Measurements from ENCODE around the gene ENTPD1.
"Not testable (repeated sequence)": the region's sequence is repeated elsewhere in the genome, so short reads cannot be mapped to it uniquely, and the experiment has no call there.

Gene ENTPD1

GRCh38 chr10:95798096-95798855 lies 42.3 kb downstream of the ENTPD1 start:
- no peak for DNase-seq

DNA sequence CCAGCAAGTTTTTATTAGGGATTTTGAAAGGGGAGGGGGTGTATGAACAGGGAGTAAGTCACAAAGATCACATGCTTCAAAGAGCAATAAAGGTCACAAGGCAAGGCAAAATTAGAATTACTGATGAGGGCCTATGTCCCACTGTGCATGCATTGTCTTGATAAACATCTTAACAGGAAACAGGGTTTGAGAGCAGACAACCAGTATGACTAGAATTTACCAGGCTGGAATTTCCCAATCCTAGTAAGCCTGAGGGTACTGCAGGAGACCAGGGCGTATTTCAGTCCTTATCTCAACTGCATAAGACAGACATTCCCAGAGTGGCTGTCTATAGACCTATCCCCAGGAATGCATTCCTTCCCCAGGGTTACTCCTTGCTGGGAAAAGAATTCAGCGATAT lies 44.3 kb downstream of the ENTPD1 start:
- DNase-seq: not testable (repeated sequence)

DNA sequence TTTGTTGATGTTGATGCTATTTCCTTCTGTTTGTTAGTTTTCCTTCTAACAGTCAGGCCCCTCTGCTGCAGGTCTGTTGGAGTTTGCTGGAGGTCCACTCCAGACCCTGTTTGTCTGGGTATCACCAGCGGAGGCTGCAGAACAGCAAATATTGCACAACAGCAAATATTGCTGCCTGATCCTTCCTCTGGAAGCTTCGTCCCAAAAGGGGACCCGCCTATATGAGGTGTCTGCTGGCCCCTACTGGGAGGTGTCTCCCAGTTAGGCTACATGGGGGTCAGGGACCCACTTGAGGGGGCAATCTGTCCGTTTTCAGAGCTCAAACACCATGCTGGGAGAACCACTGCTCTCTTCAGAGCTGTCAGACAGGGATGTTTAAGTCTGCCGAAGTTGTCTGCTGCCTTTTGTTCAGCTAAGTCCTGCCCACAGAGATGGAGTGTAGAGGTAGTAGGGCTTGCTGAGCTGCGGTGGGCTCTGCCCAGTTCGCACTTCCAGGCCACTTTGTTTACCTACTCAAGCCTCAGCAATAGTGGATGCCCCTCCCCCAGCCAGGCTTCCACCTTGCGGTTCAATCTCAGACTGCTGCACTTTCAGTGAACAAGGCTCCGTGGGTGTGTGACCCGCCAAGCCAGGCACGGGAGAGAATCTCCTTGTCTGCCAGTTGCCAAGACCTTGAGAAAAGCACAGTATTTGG lies 50.9 kb downstream of the ENTPD1 start:
- DNase-seq: not testable (repeated sequence)

DNA sequence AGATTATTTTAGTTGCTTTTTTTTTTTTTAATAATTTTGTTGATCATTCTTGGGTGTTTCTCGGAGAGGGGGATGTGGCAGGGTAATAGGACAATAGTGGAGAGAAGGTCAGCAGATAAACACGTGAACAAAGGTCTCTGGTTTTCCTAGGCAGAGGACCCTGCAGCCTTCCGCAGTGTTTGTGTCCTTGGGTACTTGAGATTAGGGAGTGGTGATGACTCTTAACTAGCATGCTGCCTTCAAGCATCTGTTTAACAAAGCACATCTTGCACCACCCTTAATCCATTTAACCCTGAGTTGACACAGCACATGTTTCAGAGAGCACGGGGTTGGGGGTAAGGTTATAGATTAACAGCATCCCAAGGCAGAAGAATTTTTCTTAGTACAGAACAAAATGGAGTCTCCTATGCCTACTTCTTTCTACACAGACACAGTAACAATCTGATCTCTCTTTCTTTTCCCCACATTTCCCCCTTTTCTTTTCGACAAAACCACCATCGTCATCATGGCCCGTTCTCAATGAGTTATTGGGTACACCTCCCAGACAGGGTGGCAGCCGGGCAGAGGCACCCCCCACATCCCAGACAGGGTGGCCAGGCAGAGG lies 52.8 kb downstream of the ENTPD1 start:
- not testable (repeated sequence) for DNase-seq

DNA sequence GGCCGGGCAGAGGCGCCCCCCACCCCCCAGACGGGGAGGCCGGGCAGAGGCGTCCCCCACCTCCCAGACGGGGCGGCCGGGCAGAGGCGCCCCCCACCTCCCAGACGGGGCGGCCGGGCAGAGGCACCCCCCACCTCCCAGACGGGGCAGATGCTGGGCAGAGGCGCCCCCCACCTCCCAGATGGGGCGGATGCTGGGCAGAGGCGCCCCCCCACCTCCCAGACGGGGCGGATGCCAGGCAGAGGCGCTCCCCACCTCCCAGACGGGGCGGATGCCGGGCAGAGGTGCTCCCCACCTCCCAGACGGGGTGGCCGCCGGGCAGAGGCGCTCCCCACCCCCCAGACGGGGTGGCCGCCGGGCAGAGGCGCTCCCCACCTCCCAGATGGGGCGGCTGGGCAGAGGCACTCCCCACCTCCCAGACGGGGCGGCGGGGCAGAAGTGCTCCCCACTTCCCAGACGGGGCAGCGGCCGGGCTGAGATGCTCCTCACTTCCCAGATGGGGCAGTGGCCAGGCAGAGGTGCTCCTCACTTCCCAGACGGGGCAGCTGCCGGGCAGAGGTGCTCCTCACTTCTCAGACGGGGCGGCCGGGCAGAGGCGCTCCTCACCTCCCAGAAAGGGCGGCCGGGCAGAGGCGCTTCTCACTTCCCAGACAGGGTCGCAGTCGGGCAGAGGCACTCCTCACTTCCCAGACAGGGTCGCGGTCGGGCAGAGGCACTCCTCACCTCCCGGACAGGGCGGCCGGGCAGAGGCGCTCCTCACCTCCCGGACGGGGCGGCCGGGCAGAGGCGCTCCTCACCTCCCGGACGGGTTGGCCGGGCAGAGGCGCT lies 53.6 kb downstream of the ENTPD1 start:
- DNase-seq: no peak

DNA sequence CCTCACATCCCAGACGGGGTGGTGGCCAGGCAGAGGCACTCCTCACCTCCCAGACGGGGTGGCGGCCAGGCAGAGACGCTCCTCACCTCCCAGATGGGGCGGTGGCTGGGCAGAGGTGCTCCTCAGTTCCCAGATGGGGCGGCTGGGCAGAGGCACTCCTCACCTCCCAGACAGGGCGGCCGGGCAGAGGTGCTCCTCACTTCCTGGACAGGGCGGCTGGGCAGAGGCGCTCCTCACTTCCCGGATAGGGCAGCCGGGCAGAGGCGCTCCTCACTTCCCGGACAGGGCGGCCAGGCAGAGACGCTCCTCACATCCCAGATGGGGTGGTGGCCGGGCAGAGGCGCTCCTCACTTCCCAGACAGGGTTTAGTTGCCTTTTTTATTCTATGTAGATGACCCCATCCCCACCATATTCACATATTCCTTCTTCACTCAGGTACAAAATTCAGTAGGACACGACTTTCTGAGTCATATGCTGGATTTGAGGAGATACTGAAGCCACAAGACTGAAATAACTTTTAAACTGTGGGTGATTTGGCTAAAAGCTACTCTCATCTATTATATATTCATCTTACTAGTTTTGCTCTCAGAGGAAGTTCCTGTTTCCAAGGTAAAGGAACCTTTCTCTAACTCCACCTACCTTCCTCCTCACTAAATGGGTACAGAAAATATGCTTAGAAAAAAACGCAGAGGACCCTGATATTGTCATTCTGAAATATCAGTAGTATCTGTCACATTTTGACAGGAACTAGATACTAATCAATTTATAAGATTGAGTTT lies 54.4 kb downstream of the ENTPD1 start:
- no peak for DNase-seq

DNA sequence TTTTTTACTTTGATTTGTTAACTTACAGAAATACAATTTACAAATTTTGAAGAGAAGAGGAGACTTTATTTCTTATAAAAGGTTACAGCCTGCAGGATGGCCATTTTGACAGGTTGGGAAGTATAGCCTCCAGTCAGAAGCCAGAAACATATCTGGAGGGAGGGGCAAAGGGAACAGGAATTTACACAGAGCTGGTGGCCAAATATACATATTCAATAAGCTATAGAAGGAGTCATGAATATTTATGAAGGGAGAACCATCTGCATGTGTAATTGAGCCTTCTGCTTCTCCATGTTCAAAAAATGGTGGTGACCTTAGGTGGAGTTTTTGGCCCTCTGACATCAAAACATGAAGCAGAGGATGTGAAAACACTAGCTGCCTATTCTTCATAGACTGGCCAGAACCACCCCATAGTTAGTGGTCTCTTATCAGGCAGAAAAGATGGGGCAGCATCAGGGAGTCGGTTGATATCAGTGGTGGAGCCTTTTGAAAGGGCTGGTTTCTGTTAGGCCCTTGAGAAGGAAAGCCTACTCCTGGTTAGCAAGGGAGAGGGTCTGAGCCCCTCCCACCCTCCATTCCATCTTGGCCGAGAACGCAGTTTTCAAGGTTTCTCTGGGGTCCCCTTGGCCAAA lies 57.2 kb downstream of the ENTPD1 start:
- no peak for DNase-seq

- DNase-seq: no peak
Observed at GRCh38 chr10:95814011-95814727, 58.2 kb downstream of the ENTPD1 start.

- no peak for DNase-seq
Observed at GRCh38 chr10:95815133-95815532, 59.2 kb downstream of the ENTPD1 start.

DNA sequence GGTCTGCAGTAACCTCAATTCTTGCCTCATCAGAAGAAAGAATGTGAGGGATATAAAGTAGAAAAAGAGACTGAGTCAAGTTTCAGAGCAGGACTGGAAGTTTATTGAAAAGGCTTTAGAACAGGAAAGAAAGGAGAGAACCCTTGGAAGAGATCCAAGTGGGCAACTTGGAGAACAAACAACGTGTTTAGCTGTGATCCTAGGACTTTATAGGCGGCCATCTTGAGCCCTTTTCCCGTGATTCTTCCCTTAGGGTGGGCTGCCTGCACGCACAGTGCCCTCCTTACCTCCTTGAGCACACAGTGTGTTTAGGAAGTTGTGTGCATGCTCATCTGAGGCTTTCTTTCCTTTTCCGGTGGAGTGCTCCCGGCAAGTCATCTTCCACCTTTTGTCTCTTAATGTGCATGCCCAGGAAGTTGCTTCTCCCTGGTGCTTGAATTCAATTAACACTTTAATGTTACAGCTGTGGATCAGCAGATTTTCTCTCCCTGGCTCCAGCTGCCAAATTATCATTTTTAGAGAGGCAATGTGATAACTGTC lies 59.8 kb downstream of the ENTPD1 start:
- no peak for DNase-seq

DNA sequence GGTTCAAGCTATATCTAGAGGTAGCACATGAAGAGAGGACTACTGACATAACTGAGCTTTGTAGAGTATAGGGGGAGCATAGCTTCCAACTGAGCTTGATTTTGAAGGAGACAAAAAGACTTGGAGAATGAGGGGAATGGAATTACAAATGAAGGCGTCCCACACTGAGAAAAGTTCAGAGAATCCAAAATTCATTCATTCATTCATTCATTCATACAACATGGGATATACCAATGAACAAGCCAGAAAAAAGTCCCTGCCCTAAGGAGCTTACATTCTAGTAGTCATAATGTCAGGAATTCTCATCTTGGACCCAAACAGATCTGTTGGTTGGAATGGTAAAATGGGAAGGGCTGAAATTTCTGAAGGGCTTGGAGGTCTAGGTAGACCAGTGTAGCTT lies 62.0 kb downstream of the ENTPD1 start:
- DNase-seq: no peak

DNA sequence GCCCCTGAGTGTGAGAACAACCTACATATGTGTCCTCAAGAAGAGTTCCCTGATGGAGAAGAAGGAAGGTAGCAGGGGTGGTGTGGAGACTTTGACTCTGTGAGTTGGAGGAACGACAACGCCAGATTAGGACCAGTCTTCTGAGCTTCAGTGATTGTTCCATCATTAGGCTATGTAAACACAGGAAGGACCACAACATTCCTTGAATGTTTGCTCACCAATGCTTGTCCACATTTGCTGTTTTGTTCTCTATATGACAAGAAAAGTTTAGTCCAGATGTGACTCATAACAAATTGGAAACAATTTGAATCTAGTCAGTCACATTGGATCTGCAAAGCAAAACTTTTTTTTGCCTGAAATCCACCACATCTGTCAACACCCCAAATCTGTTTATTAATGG lies 62.7 kb downstream of the ENTPD1 start:
- DNase-seq: no peak

DNA sequence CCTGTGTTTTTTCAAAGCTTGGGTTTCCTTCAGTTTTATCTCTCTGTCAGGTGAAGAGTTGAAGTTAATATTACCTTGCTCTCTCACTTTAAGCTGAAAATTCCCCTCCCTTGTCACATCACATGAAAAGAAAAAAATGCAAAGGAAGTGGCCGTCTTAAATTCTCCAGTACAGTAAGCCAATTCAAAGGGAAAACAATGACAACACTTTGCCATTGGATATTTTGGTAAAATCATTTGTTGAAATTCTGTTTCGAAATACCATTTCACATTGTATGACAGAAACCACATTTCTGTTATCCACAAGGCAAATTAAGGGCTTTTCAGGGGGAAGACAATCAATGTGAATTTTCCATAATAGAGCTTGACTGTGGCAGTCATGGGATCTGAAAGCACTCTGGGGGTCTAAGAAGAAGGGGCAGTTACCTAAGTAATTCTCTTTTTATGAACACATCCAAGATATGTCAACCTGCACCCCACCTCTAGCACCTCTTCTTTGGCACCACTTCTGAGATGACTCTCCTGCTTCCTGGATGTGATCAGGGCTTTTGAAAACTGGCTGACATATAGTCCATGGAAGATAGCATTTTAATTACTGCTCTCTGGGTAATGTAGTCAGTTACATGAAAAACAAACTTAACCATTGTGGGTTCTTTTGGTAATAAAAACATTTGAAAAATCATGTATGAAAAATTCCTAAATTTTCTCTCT lies 63.8 kb downstream of the ENTPD1 start:
- DNase-seq: no peak

- no peak for DNase-seq
Observed at GRCh38 chr10:95820363-95820762, 64.4 kb downstream of the ENTPD1 start.

DNA sequence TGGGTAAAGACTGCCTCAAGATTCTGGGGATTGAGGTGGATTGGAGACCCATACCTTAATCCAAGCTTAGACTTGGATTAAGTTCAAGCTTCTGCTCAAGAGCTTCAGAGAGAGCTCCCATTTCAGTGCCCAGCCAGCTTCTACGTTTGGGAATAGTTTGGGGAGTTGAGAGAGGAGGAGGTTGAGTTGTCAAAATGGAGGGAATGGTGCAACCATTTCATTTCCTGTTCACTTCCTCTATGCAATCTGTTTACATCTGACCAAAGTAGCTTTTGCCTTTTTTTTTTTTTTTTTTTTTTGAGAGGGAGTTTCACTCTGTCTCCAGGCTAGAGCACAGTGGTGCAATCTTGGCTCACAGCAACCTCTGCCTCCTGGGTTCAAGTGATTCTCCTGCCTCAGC lies 65.8 kb downstream of the ENTPD1 start:
- DNase-seq: no peak

- DNase-seq: no peak
Observed at GRCh38 chr10:95830044-95830443, 74.1 kb downstream of the ENTPD1 start.

GRCh38 chr10:95831076-95831475 lies 75.1 kb downstream of the ENTPD1 start:
- no peak for DNase-seq

- no peak for DNase-seq
Observed at GRCh38 chr10:95831515-95831914, 75.6 kb downstream of the ENTPD1 start.

- DNase-seq: no peak
Observed at GRCh38 chr10:95832216-95833041, 76.5 kb downstream of the ENTPD1 start.

Measured in NCI-H1417 treated with DMSO at 0.1 percent for 48 hours (cell line).